Measurements from ENCODE around the gene ALK. TPM values are rescaled to one million over a fixed set of nuclear protein-coding genes. Genes with fewer than 3 reads are reported as not detected.

The ALK gene
- total and polyA plus RNA-seq, 2 experiments from 2014 or later: 0.35 TPM; not detected in 1

- TF ChIP-seq ZNF462 (CRISPR knock-in tag; IDR thresholded peaks at IDR 0.05) (no peak), CTCF (conservative IDR thresholded peaks at IDR 0.05; ENCODE audit: low read depth in 2 of 2) (no peak)
Observed at GRCh38 chr2:29201979-29202378, 719.4 kb downstream of the ALK start (continued).

GRCh38 chr2:29196792-29197788 lies 724.3 kb downstream of the ALK start:
- Mint-ChIP-seq H3K27ac (no peak overlapping the region), H3K4me1 (peaks cover 8% of the 10 kb centered on the region; the same call in 2 of the 3 replicates), H3K36me3 (ENCODE audit: low read depth) (no peaks in the 10 kb centered on the region), H3K27me3 (ENCODE audit: insufficient read depth, low read depth, poor library complexity) (peaks cover 4% of the 10 kb centered on the region), H3K4me3 (no peak overlapping the region), H3K9me3 (no peaks in the 10 kb centered on the region)
- H3K9me2 ChIP-seq (ENCODE audit: insufficient read depth): no peaks in the 10 kb centered on the region
- H3K4me3 ChIP-seq: no peak overlapping the region
- peaks cover 3% of the 10 kb centered on the region; the same call in 1 of the 2 replicates for H3K4me1 ChIP-seq (ENCODE audit: insufficient read depth)
- no peak overlapping the region for H2AFZ ChIP-seq
- DNase-seq (ENCODE audit: low spot score) (peak; percentile 90), ATAC-seq (peak; percentile 99)
- H3K27ac ChIP-seq (ENCODE audit: low read depth): no peak overlapping the region; the same call in 1 of the 2 replicates
- no peaks in the 10 kb centered on the region for H3F3A ChIP-seq (replicated peaks; ENCODE audit: low read depth)
- H3K27me3 ChIP-seq (ENCODE audit: insufficient read depth): no peaks in the 10 kb centered on the region
- H3K79me2 ChIP-seq (replicated peaks; ENCODE audit: insufficient read depth): no peaks in the 10 kb centered on the region
- H4K20me1 ChIP-seq (replicated peaks; ENCODE audit: insufficient read depth): no peaks in the 10 kb centered on the region
- H3K4me2 ChIP-seq: no peak overlapping the region
- H3K36me3 ChIP-seq (ENCODE audit: insufficient read depth): no peaks in the 10 kb centered on the region
- peak; percentile 90 to 95 for TF ChIP-seq CTCF (conservative IDR thresholded peaks at IDR 0.05; ENCODE audit: low read depth in 2 of 2)
- TF ChIP-seq STAT1 (IDR thresholded peaks at IDR 0.05; ENCODE audit: unreplicated experiment): no peak
